ENCODE measurements around the gene TGIF1.
"Not testable (repeated sequence)": the region's sequence is repeated elsewhere in the genome, so short reads cannot be mapped to it uniquely, and the experiment has no call there.

DNA sequence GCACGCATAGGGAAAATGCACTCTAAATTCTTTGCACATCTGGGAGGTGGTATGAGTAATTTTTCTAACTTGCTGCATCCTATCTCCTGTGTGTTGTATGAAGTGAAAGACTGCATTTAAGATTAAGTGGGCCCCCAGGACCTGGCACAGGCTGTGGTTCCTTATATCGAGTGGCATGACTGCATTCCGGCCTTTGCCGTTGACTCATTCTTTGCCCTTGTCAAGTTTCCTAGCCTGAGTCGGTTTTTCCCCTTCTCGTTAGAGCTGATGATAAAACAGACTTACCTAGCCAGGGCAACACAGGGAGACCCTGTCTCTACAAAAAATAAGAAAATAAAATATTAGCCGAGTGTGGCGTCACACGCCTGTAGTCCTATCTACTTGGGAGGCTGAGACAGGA, 37.4 kb upstream of the TGIF1 start:
- TF ChIP-seq, protein P1, sequence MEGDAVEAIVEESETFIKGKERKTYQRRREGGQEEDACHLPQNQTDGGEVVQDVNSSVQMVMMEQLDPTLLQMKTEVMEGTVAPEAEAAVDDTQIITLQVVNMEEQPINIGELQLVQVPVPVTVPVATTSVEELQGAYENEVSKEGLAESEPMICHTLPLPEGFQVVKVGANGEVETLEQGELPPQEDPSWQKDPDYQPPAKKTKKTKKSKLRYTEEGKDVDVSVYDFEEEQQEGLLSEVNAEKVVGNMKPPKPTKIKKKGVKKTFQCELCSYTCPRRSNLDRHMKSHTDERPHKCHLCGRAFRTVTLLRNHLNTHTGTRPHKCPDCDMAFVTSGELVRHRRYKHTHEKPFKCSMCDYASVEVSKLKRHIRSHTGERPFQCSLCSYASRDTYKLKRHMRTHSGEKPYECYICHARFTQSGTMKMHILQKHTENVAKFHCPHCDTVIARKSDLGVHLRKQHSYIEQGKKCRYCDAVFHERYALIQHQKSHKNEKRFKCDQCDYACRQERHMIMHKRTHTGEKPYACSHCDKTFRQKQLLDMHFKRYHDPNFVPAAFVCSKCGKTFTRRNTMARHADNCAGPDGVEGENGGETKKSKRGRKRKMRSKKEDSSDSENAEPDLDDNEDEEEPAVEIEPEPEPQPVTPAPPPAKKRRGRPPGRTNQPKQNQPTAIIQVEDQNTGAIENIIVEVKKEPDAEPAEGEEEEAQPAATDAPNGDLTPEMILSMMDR (conservative IDR thresholded peaks at IDR 0.05) = not testable (repeated sequence)
- TF ChIP-seq ZFX (IDR thresholded peaks at IDR 0.05) = not testable (repeated sequence)

Data from C4-2B (cell line).